H1 (cell line): ENCODE data around the gene ADAMTS9. TPM values are rescaled to one million over a fixed set of nuclear protein-coding genes. Genes with fewer than 3 reads are reported as not detected.

ENCODE experiments used
- CTCF ChIA-PET: fragments of 300-600 bp; sonication (Branson Sonifier 250); formaldehyde crosslinking; loops from one replicate; lab custom pipeline; 2021; ENCODE audit not compliant: partially characterized antibody; lab: Charles Lee
- POLR2A ChIA-PET: fragments of 300-600 bp; sonication (Branson Sonifier 250); formaldehyde crosslinking; loops from one replicate; lab custom pipeline; 2021; ENCODE audit warnings: inconsistent platforms; ENCODE audit not compliant: partially characterized antibody; lab: Charles Lee
- DNase-seq, 2 experiments: peaks; one replicate each; pipeline versions ENCODE4 v3.0.0 to v3.0.0-alpha.2; 2010 to 2022; ENCODE audit warnings: low spot score in 2 of 2, low read depth in 1 of 2, mixed read lengths in 1 of 2
- FAIRE-seq: peaks from 2 replicates; lab custom pipeline; 2011; peaks lifted over from hg19 to GRCh38; lab: Jason Lieb, UNC
- H2AFZ ChIP-seq: 2 replicates; pipeline ENCODE4 v1.8.1; 2012; ENCODE audit warnings: low read length, inconsistent platforms
- H2AK5ac ChIP-seq: 2 replicates; pipeline ENCODE4 v1.6.1; 2013; ENCODE audit warnings: low read depth, low read length
- H2BK120ac ChIP-seq: replicated peaks from 2 replicates; pipeline ENCODE3; 2013; ENCODE audit warnings: low read depth, low read length, inconsistent platforms
- H2BK12ac ChIP-seq: 2 replicates; pipeline ENCODE4 v1.6.1; 2013; ENCODE audit warnings: low read depth, low read length
- H2BK15ac ChIP-seq: 2 replicates; pipeline ENCODE4 v1.6.1; 2013; ENCODE audit warnings: low read length
- H2BK20ac ChIP-seq: 2 replicates; pipeline ENCODE4 v1.6.1; 2013; ENCODE audit warnings: low read length
- H2BK5ac ChIP-seq: 2 replicates; pipeline ENCODE4 v1.6.1; 2013; ENCODE audit warnings: low read depth, low read length
- H3K14ac ChIP-seq: 2 replicates; pipeline ENCODE4 v1.6.1; 2013; ENCODE audit warnings: inconsistent platforms; ENCODE audit not compliant: insufficient read length
- H3K18ac ChIP-seq: 2 replicates; pipeline ENCODE4 v1.6.1; 2013; ENCODE audit warnings: low read length; ENCODE audit errors: extremely low read depth
- H3K23ac ChIP-seq: 2 replicates; pipeline ENCODE4 v1.6.1; 2013; ENCODE audit warnings: inconsistent platforms; ENCODE audit not compliant: insufficient read length
- H3K23me2 ChIP-seq: 2 replicates; pipeline ENCODE4 v1.6.1; 2013; ENCODE audit warnings: low read depth, low read length
- H3K27ac ChIP-seq: 2 replicates; pipeline ENCODE4 v1.6.1; 2011; ENCODE audit warnings: low read depth, low read length, inconsistent platforms
- H3K27me3 ChIP-seq, 4 experiments: replicated peaks in 1 of 4; 1 replicate in 1 of 4; 2 replicates in 3 of 4; pipeline versions ENCODE4 v1.6.1 to v1.8.1; 2011 to 2013; ENCODE audit warnings: low read length in 3 of 4, mild to moderate bottlenecking in 3 of 4, inconsistent platforms in 2 of 4, mixed read lengths in 2 of 4, moderate library complexity in 1 of 4; ENCODE audit not compliant: control insufficient read depth in 3 of 4, insufficient read depth in 3 of 4; ENCODE audit errors: extremely low read depth in 1 of 4
- H3K36me3 ChIP-seq, 4 experiments: 2 replicates each; pipeline versions ENCODE4 v1.6.1 to v1.8.1; 2011 to 2013; ENCODE audit warnings: mild to moderate bottlenecking in 4 of 4, low read length in 3 of 4, moderate library complexity in 2 of 4, control low read depth in 1 of 4, inconsistent platforms in 1 of 4; ENCODE audit not compliant: insufficient read depth in 4 of 4, control insufficient read depth in 2 of 4
- H3K4ac ChIP-seq: replicated peaks from 2 replicates; pipeline ENCODE3; 2013; ENCODE audit warnings: low read length, low read depth, mixed read lengths, inconsistent platforms; ENCODE audit not compliant: insufficient read length
- H3K4me1 ChIP-seq, 4 experiments: replicated peaks in 1 of 4; 1 replicate in 1 of 4; 2 replicates in 3 of 4; pipeline versions ENCODE4 v1.6.1 to v1.8.1; 2011 to 2013; ENCODE audit warnings: low read length in 3 of 4, inconsistent platforms in 2 of 4, mixed read lengths in 1 of 4; ENCODE audit not compliant: insufficient read depth in 4 of 4, control insufficient read depth in 3 of 4
- H3K4me2 ChIP-seq, 2 experiments: 2 replicates each; pipeline versions ENCODE4 v1.6.1 to v1.8.1; 2011 to 2013; ENCODE audit warnings: low read depth in 2 of 2, low read length in 2 of 2, control low read depth in 1 of 2, inconsistent platforms in 1 of 2, mild to moderate bottlenecking in 1 of 2; ENCODE audit not compliant: insufficient read depth in 1 of 2
- H3K4me3 ChIP-seq, 4 experiments: fragments of 200-600, 300-600 bp in 1 of 4; sonication (generic), shearing (Covaris generic), sonication (Bioruptor Twin) in 1 of 4; 2 replicates each; pipeline versions ENCODE4 v1.5.1 to v1.8.1; 2011 to 2016; ENCODE audit warnings: low read length in 4 of 4, low read depth in 3 of 4, control low read depth in 2 of 4, inconsistent platforms in 2 of 4, mild to moderate bottlenecking in 2 of 4, mixed read lengths in 1 of 4, moderate library complexity in 1 of 4; ENCODE audit not compliant: insufficient read depth in 2 of 4; ENCODE audit errors: extremely low read depth in 1 of 4
- H3K56ac ChIP-seq: replicated peaks from 2 replicates; pipeline ENCODE3; 2013; ENCODE audit warnings: low read depth, mild to moderate bottlenecking, mixed read lengths, low read length, inconsistent platforms; ENCODE audit not compliant: insufficient read length
- H3K79me1 ChIP-seq: 2 replicates; pipeline ENCODE4 v1.6.1; 2013; ENCODE audit warnings: low read depth, low read length, control low read depth
- H3K79me2 ChIP-seq, 2 experiments: 2 replicates each; pipeline versions ENCODE4 v1.6.1 to v1.8.1; 2012 to 2013; ENCODE audit warnings: low read length in 2 of 2, mild to moderate bottlenecking in 2 of 2, inconsistent platforms in 1 of 2; ENCODE audit not compliant: insufficient read depth in 2 of 2, control insufficient read depth in 1 of 2
- H3K9ac ChIP-seq, 4 experiments: replicated peaks in 1 of 4; 1 replicate in 1 of 4; 2 replicates in 3 of 4; pipeline versions ENCODE4 v1.6.1 to v1.8.1; 2011 to 2013; ENCODE audit warnings: low read depth in 3 of 4, low read length in 3 of 4, control low read depth in 2 of 4, mild to moderate bottlenecking in 2 of 4, moderate library complexity in 2 of 4, inconsistent platforms in 1 of 4; ENCODE audit errors: extremely low read depth in 1 of 4
- H3K9me3 ChIP-seq, 2 experiments: 2 replicates each; pipeline versions ENCODE4 v1.6.1 to v1.8.1; 2012 to 2013; ENCODE audit warnings: mild to moderate bottlenecking in 2 of 2, moderate library complexity in 2 of 2, control low read depth in 1 of 2, inconsistent platforms in 1 of 2, low read depth in 1 of 2, low read length in 1 of 2, mixed read lengths in 1 of 2; ENCODE audit not compliant: insufficient read depth in 2 of 2
- H4K20me1 ChIP-seq, 2 experiments: replicated peaks in 1 of 2; 2 replicates each; pipeline versions ENCODE3 to v1.8.1; 2011 to 2013; ENCODE audit warnings: inconsistent platforms in 2 of 2, low read length in 2 of 2, mild to moderate bottlenecking in 1 of 2; ENCODE audit not compliant: insufficient read depth in 2 of 2, control insufficient read depth in 1 of 2
- H4K5ac ChIP-seq: 2 replicates; pipeline ENCODE4 v1.6.1; 2013; ENCODE audit warnings: low read length, low read depth, mixed read lengths, inconsistent platforms; ENCODE audit not compliant: insufficient read length
- H4K8ac ChIP-seq: 2 replicates; pipeline ENCODE4 v1.8.0; 2013; ENCODE audit warnings: mild to moderate bottlenecking, moderate library complexity, low read length, inconsistent platforms; ENCODE audit not compliant: insufficient read depth; ENCODE audit errors: extremely low read depth
- H4K91ac ChIP-seq: replicated peaks from 2 replicates; pipeline ENCODE3; 2013; ENCODE audit warnings: low read length, mixed read lengths, inconsistent platforms; ENCODE audit not compliant: insufficient read length
- BACH1 ChIP-seq: IDR thresholded peaks from 2 replicates; pipeline ENCODE4 v1.6.1; 2012; ENCODE audit warnings: low read length, improper control_type of control experiment
- CHD1 ChIP-seq: IDR thresholded peaks from 2 replicates; pipeline ENCODE4 v1.6.1; 2012; ENCODE audit warnings: low read depth, low read length, improper control_type of control experiment
- GABPA ChIP-seq: IDR thresholded peaks from 2 replicates; pipeline ENCODE4 v1.6.1; 2011; ENCODE audit warnings: mild to moderate bottlenecking, low read length, moderate library complexity, borderline replicate concordance; ENCODE audit not compliant: insufficient read depth
- JUN ChIP-seq: IDR thresholded peaks from 2 replicates; pipeline ENCODE4 v1.6.1; 2011; ENCODE audit warnings: low read depth, mild to moderate bottlenecking, improper control_type of control experiment, low read length
- NANOG ChIP-seq: IDR thresholded peaks from 2 replicates; pipeline ENCODE4 v1.6.1; 2011; ENCODE audit warnings: low read length, low read depth, mild to moderate bottlenecking, inconsistent platforms; ENCODE audit not compliant: insufficient read depth, poor library complexity, severe bottlenecking
- PHF8 ChIP-seq: fragments of 200-600 bp; sonication (generic); conservative IDR thresholded peaks from 2 replicates; pipeline ENCODE4 v1.7.1; 2012; ENCODE audit warnings: low read depth, mild to moderate bottlenecking, inconsistent platforms, low read length, moderate library complexity
- POLR2A ChIP-seq, 2 experiments: IDR thresholded peaks; 1 replicate in 1 of 2; 2 replicates in 1 of 2; pipeline ENCODE4 v1.6.1; 2011; ENCODE audit warnings: low read depth in 2 of 2, low read length in 2 of 2, mild to moderate bottlenecking in 2 of 2; ENCODE audit errors: control extremely low read depth in 1 of 2
- SP1 ChIP-seq: IDR thresholded peaks from 2 replicates; pipeline ENCODE4 v1.6.1; 2011; ENCODE audit warnings: low read depth, low read length
- TEAD4 ChIP-seq: IDR thresholded peaks from 2 replicates; pipeline ENCODE4 v1.6.1; 2012; ENCODE audit warnings: low read depth, low read length, inconsistent platforms, mixed read lengths
- ZNF274 ChIP-seq: IDR thresholded peaks from 2 replicates; pipeline ENCODE4 v1.7.0; 2012; ENCODE audit warnings: low read length, borderline replicate concordance; ENCODE audit errors: extremely low read depth
- WGBS, 2 experiments: shearing (Covaris generic) in 1 of 2; methylation state at CpG; one replicate each; pipeline versions ENCODE4 v1.1.6 to v1.1.7; 2013 to 2015; ENCODE audit warnings: low lambda C conversion rate in 2 of 2, mixed read lengths in 2 of 2, inconsistent platforms in 1 of 2, low coverage in 1 of 2, missing lambda C conversion rate in 1 of 2; ENCODE audit not compliant: insufficient replicate concordance in 2 of 2, insufficient coverage in 1 of 2, insufficient read length in 1 of 2; ENCODE audit errors: extremely low coverage in 1 of 2, missing lambda C conversion rate in 1 of 2; 5-methylcytosine and 5-hydroxymethylcytosine counted together
- polyA plus RNA-seq, 7 experiments: library from polyadenylated mRNA; depleted of rRNA in 3 of 7; stranded (reverse) in 5 of 7; unstranded in 2 of 7; fragments of >200 nt in 5 of 7; fragments of 200-250 nt in 2 of 7; gene quantifications; 1 replicate in 5 of 7; 2 replicates in 1 of 7; 4 replicates in 1 of 7; pipeline versions ENCODE4 v1.2.1 to v1.2.3, GENCODE V29; 2011 to 2013; ENCODE audit warnings: missing spikeins in 2 of 7, mixed read lengths in 2 of 7
- total RNA-seq: library from RNA; stranded (reverse); fragmentation: NEBNext Ultra II Directional; extraction: Animal tissue kit (Norgen Biotek cat#: 25700); gene quantifications from 2 replicates; pipeline ENCODE4 v1.2.1, GENCODE V29; 2021
- TF ChIP-seq, protein P1 (sequence below): IDR thresholded peaks from 2 replicates; pipeline ENCODE4 v1.6.1; 2012; ENCODE audit warnings: inconsistent platforms
- TF ChIP-seq, protein P2 (sequence below), 3 experiments: IDR thresholded peaks; 1 replicate in 2 of 3; 2 replicates in 1 of 3; pipeline versions ENCODE4 v1.5.1 to v1.6.1; 2011; ENCODE audit warnings: low read length in 3 of 3, mild to moderate bottlenecking in 3 of 3, inconsistent platforms in 2 of 3, low read depth in 1 of 3, moderate library complexity in 1 of 3; ENCODE audit not compliant: insufficient read depth in 1 of 3; ENCODE audit errors: control extremely low read depth in 1 of 3

The ADAMTS9 gene
- total and polyA plus RNA-seq, 2 of the 8 experiments (the other 6 are each of a cell fraction or from before 2014, with no cell fraction given): 0.20 to 0.41 TPM

DNA sequence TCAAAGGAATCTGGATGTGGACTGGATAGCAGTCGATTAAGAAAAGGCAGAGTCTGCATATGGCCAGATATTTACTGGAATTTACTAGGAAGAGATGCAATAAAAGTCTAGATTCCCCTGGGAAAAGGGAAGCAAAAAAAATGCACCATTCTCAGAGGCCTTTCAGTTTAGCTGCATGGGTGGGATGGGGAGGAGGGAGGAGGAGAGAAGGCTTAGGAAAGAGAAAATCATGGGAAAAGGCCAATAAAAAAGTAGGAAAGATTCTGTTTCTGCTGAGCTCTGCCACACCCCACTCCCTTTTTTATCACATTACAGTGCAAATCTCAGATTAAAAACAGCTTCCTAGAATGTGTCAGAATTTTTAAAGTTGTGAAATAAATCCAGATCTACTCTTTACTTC is 103.6 kb downstream of the ADAMTS9 start:
- ChIA-PET CTCF (interaction anchor here (0.8 to 1.2 kb wide), 3 partner anchors 9 to 803 kb away, joined by 3 read pairs; no protein-coding TSS in a partner anchor), POLR2A (interaction anchor here (1.0 kb wide), 1 partner anchor 443 kb away, joined by 3 read pairs; no protein-coding TSS in a partner anchor)
- peaks cover 0 to 8% (median 2%) of the 10 kb centered on the region in 4 experiments; a peak in 4 of 7 replicates for H3K4me1 ChIP-seq
- H4K20me1 ChIP-seq: no peaks in the 10 kb centered on the region
- no peak for FAIRE-seq
- no peaks in the 10 kb centered on the region for H3K27me3 ChIP-seq
- H3K27ac ChIP-seq: no peak overlapping the region
- H3K4ac ChIP-seq: no peak overlapping the region
- no peak overlapping the region for H3K4me2 ChIP-seq
- H3K56ac ChIP-seq: no peak overlapping the region
- no peak overlapping the region for H3K9ac ChIP-seq
- H2BK5ac ChIP-seq: no peak overlapping the region
- H3K14ac ChIP-seq: no peak overlapping the region
- DNase-seq: no peak
- no peak overlapping the region for H2AK5ac ChIP-seq
- H4K91ac ChIP-seq: no peak overlapping the region
- no peaks in the 10 kb centered on the region for H3K79me2 ChIP-seq
- no peak overlapping the region for H3K23ac ChIP-seq
- no peaks in the 10 kb centered on the region for H3K9me3 ChIP-seq
- H2BK15ac ChIP-seq: no peak overlapping the region
- H2BK20ac ChIP-seq: no peak overlapping the region
- H4K5ac ChIP-seq: no peak overlapping the region
- H2BK12ac ChIP-seq: no peak overlapping the region
- no peak overlapping the region for H3K18ac ChIP-seq
- H3K79me1 ChIP-seq: no peaks in the 10 kb centered on the region
- no peak overlapping the region for H4K8ac ChIP-seq
- no peak overlapping the region for H2BK120ac ChIP-seq
- whole genome bisulfite sequencing, 2 experiments: 100% methylated on average over 1 of the region's 1 CpG; no CpG with 5 or more reads in 1 of the 2 experiments
- no peak overlapping the region for H3K4me3 ChIP-seq
- H3K36me3 ChIP-seq: no peaks in the 10 kb centered on the region
- H2AFZ ChIP-seq: no peak overlapping the region
- H3K23me2 ChIP-seq: no peaks in the 10 kb centered on the region
- TF ChIP-seq ZNF274 (no peak), SP1 (no peak), PHF8 (no peak), POLR2A (IDR thresholded peaks at IDR 0.05; ENCODE audit: control extremely low read depth in 1 of 2, low read depth in 2 of 2, low read length in 2 of 2) (no peak), JUN (no peak), GABPA (no peak), CHD1 (no peak), TEAD4 (no peak), NANOG (no peak), BACH1 (no peak)
- TF ChIP-seq, protein P1, sequence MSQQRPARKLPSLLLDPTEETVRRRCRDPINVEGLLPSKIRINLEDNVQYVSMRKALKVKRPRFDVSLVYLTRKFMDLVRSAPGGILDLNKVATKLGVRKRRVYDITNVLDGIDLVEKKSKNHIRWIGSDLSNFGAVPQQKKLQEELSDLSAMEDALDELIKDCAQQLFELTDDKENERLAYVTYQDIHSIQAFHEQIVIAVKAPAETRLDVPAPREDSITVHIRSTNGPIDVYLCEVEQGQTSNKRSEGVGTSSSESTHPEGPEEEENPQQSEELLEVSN: no peak
- TF ChIP-seq, protein P2, sequence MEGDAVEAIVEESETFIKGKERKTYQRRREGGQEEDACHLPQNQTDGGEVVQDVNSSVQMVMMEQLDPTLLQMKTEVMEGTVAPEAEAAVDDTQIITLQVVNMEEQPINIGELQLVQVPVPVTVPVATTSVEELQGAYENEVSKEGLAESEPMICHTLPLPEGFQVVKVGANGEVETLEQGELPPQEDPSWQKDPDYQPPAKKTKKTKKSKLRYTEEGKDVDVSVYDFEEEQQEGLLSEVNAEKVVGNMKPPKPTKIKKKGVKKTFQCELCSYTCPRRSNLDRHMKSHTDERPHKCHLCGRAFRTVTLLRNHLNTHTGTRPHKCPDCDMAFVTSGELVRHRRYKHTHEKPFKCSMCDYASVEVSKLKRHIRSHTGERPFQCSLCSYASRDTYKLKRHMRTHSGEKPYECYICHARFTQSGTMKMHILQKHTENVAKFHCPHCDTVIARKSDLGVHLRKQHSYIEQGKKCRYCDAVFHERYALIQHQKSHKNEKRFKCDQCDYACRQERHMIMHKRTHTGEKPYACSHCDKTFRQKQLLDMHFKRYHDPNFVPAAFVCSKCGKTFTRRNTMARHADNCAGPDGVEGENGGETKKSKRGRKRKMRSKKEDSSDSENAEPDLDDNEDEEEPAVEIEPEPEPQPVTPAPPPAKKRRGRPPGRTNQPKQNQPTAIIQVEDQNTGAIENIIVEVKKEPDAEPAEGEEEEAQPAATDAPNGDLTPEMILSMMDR (IDR thresholded peaks at IDR 0.05; ENCODE audit: control extremely low read depth in 1 of 3, insufficient read depth in 1 of 3, low read depth in 1 of 3, low read length in 3 of 3): no peak
